Large intestine (tissue), 3 donors: ENCODE measurements around the gene COL17A1. TPM values are rescaled to one million over a fixed set of nuclear protein-coding genes. Genes with fewer than 3 reads are reported as not detected.

ENCODE experiments used
- DNase-seq, 2 donors: peaks; one replicate each; pipeline versions ENCODE4 v3.0.0 to v3.0.0-alpha.2; 2013
- H3K27ac ChIP-seq: one replicate; pipeline ENCODE4 v1.5.1; 2013; ENCODE audit warnings: low read length
- H3K27me3 ChIP-seq: 2 replicates; pipeline ENCODE4 v1.6.1; 2013; ENCODE audit warnings: low read length; ENCODE audit not compliant: control insufficient read depth, insufficient read depth
- H3K36me3 ChIP-seq: 2 replicates; pipeline ENCODE4 v1.6.1; 2013; ENCODE audit warnings: low read length; ENCODE audit not compliant: control insufficient read depth, insufficient read depth
- H3K4me1 ChIP-seq: one replicate; pipeline ENCODE4 v1.6.1; 2013; ENCODE audit warnings: low read length; ENCODE audit not compliant: control insufficient read depth, insufficient read depth
- H3K4me3 ChIP-seq: one replicate; pipeline ENCODE4 v1.5.1; 2013; ENCODE audit warnings: low read length
- H3K9me3 ChIP-seq: one replicate; pipeline ENCODE4 v1.6.1; 2013; ENCODE audit warnings: mild to moderate bottlenecking, low read depth, low read length, moderate library complexity; ENCODE audit not compliant: control insufficient read depth
- WGBS: methylation state at CpG from one replicate; pipeline ENCODE4 v1.1.5; 2013; ENCODE audit warnings: low lambda C conversion rate; ENCODE audit not compliant: insufficient coverage; 5-methylcytosine and 5-hydroxymethylcytosine counted together
- polyA plus RNA-seq: library from polyadenylated mRNA; unstranded; fragments of 120-200 nt; gene quantifications from one replicate; pipeline ENCODE4 v1.2.1, GENCODE V29; 2013

COL17A1 gene
- polyA plus RNA-seq, 1 donor: 8.8 TPM

GRCh38 chr10:104021246-104021645 is 64.4 kb downstream of the COL17A1 start:
- no peak for DNase-seq
- Histone ChIP-seq H3K27me3 (no peaks in the 10 kb centered on the region), H3K36me3 (peaks cover 63% of the 10 kb centered on the region), H3K4me1 (no peaks in the 10 kb centered on the region), H3K27ac (no peak overlapping the region), H3K9me3 (no peaks in the 10 kb centered on the region), H3K4me3 (no peak overlapping the region)
- WGBS: no CpG with 5 or more reads among the region's 1 CpG

- Histone ChIP-seq H3K27me3 (no peaks in the 10 kb centered on the region), H3K36me3 (peaks cover 59% of the 10 kb centered on the region)
These were observed 65.7 kb downstream of the COL17A1 start for GRCh38 chr10:104020020-104020419.

GRCh38 chr10:104018471-104018870 is 67.2 kb downstream of the COL17A1 start:
- no peaks in the 10 kb centered on the region for H3K27me3 ChIP-seq
- 100% methylated on average over 5 of the region's 6 CpGs for WGBS
- DNase-seq: no peak
- H3K4me1 ChIP-seq: no peaks in the 10 kb centered on the region
- no peak overlapping the region for H3K4me3 ChIP-seq
- no peaks in the 10 kb centered on the region for H3K9me3 ChIP-seq
- H3K27ac ChIP-seq: no peak overlapping the region
- peaks cover 49% of the 10 kb centered on the region for H3K36me3 ChIP-seq

More at GRCh38 chr10:104020020-104020419, 65.7 kb downstream of the COL17A1 start:
- no peak for DNase-seq
- H3K4me3 ChIP-seq: no peak overlapping the region
- H3K9me3 ChIP-seq: no peaks in the 10 kb centered on the region
- no peaks in the 10 kb centered on the region for H3K4me1 ChIP-seq
- no peak overlapping the region for H3K27ac ChIP-seq
- WGBS: no CpG with 5 or more reads among the region's 1 CpG

- no CpG with 5 or more reads among the region's 1 CpG for WGBS
- H3K27ac ChIP-seq: no peak overlapping the region
- no peaks in the 10 kb centered on the region for H3K9me3 ChIP-seq
- H3K4me1 ChIP-seq: no peaks in the 10 kb centered on the region
- DNase-seq: no peak
- no peak overlapping the region for H3K4me3 ChIP-seq
- H3K36me3 ChIP-seq: peaks cover 38% of the 10 kb centered on the region
- no peaks in the 10 kb centered on the region for H3K27me3 ChIP-seq
These were observed 69.0 kb downstream of the COL17A1 start for GRCh38 chr10:104016661-104017060.

- H3K4me1 ChIP-seq: peaks cover 5% of the 10 kb centered on the region
- no peaks in the 10 kb centered on the region for H3K9me3 ChIP-seq
- no peaks in the 10 kb centered on the region for H3K27me3 ChIP-seq
- no peak for DNase-seq
- peaks cover 20% of the 10 kb centered on the region for H3K36me3 ChIP-seq
- no peak overlapping the region for H3K4me3 ChIP-seq
- WGBS: 86% methylated on average over 1 of the region's 2 CpGs
- H3K27ac ChIP-seq: no peak overlapping the region
These were observed 71.5 kb downstream of the COL17A1 start for GRCh38 chr10:104014176-104014575.

GRCh38 chr10:104013489-104013888 is 72.2 kb downstream of the COL17A1 start:
- no peaks in the 10 kb centered on the region for H3K9me3 ChIP-seq
- DNase-seq: no peak
- H3K36me3 ChIP-seq: peaks cover 15% of the 10 kb centered on the region
- no peaks in the 10 kb centered on the region for H3K27me3 ChIP-seq
- H3K27ac ChIP-seq: no peak overlapping the region
- H3K4me3 ChIP-seq: no peak overlapping the region
- WGBS: 100% methylated on average over 1 of the region's 4 CpGs
- peaks cover 5% of the 10 kb centered on the region for H3K4me1 ChIP-seq

- Histone ChIP-seq H3K4me1 (peaks cover 5% of the 10 kb centered on the region), H3K27me3 (no peaks in the 10 kb centered on the region), H3K27ac (no peak overlapping the region), H3K4me3 (no peak overlapping the region), H3K36me3 (peaks cover 15% of the 10 kb centered on the region), H3K9me3 (no peaks in the 10 kb centered on the region)
- no CpG with 5 or more reads among the region's 2 CpGs for WGBS
- no peak for DNase-seq
These were observed 73.8 kb downstream of the COL17A1 start for GRCh38 chr10:104011904-104012303.

GRCh38 chr10:104005172-104005863 is 80.4 kb downstream of the COL17A1 start:
- DNase-seq: no peak
- Histone ChIP-seq H3K9me3 (no peaks in the 10 kb centered on the region), H3K27ac (no peak overlapping the region), H3K36me3 (peaks cover 46% of the 10 kb centered on the region), H3K4me3 (no peak overlapping the region), H3K4me1 (no peaks in the 10 kb centered on the region), H3K27me3 (no peaks in the 10 kb centered on the region)
- 98% methylated on average over 8 of the region's 8 CpGs for WGBS

GRCh38 chr10:104002911-104003310 is 82.8 kb downstream of the COL17A1 start:
- no peaks in the 10 kb centered on the region for H3K27me3 ChIP-seq
- WGBS: 100% methylated on average over 1 of the region's 1 CpG
- H3K4me1 ChIP-seq: no peaks in the 10 kb centered on the region
- H3K4me3 ChIP-seq: no peak overlapping the region
- H3K9me3 ChIP-seq: no peaks in the 10 kb centered on the region
- no peak overlapping the region for H3K27ac ChIP-seq
- no peak for DNase-seq
- H3K36me3 ChIP-seq: peaks cover 54% of the 10 kb centered on the region

GRCh38 chr10:103998805-103999204 is 86.9 kb downstream of the COL17A1 start:
- Histone ChIP-seq H3K27ac (no peak overlapping the region), H3K9me3 (no peaks in the 10 kb centered on the region), H3K36me3 (peaks cover 47% of the 10 kb centered on the region), H3K4me3 (no peak overlapping the region), H3K27me3 (no peaks in the 10 kb centered on the region), H3K4me1 (no peaks in the 10 kb centered on the region)
- no peak for DNase-seq
- 88% methylated on average over 1 of the region's 2 CpGs for WGBS

GRCh38 chr10:103995134-103995533 is 90.5 kb downstream of the COL17A1 start:
- Histone ChIP-seq H3K4me1 (no peaks in the 10 kb centered on the region), H3K9me3 (no peaks in the 10 kb centered on the region), H3K4me3 (no peak overlapping the region), H3K27ac (no peak overlapping the region), H3K27me3 (no peaks in the 10 kb centered on the region), H3K36me3 (peaks cover 21% of the 10 kb centered on the region)
- no peak for DNase-seq
- WGBS: no CpG with 5 or more reads among the region's 1 CpG
